IPS-NIHi7 (cell line): ENCODE data around the gene ATAT1.
"Not testable (repeated sequence)": the region's sequence is repeated elsewhere in the genome, so short reads cannot be mapped to it uniquely, and the experiment has no call there.

Source experiments
- DNase-seq: peaks from one replicate; pipeline ENCODE4 v3.0.0; 2012; ENCODE audit warnings: mixed read lengths; ENCODE audit errors: extremely low spot score

ATAT1 gene

DNA sequence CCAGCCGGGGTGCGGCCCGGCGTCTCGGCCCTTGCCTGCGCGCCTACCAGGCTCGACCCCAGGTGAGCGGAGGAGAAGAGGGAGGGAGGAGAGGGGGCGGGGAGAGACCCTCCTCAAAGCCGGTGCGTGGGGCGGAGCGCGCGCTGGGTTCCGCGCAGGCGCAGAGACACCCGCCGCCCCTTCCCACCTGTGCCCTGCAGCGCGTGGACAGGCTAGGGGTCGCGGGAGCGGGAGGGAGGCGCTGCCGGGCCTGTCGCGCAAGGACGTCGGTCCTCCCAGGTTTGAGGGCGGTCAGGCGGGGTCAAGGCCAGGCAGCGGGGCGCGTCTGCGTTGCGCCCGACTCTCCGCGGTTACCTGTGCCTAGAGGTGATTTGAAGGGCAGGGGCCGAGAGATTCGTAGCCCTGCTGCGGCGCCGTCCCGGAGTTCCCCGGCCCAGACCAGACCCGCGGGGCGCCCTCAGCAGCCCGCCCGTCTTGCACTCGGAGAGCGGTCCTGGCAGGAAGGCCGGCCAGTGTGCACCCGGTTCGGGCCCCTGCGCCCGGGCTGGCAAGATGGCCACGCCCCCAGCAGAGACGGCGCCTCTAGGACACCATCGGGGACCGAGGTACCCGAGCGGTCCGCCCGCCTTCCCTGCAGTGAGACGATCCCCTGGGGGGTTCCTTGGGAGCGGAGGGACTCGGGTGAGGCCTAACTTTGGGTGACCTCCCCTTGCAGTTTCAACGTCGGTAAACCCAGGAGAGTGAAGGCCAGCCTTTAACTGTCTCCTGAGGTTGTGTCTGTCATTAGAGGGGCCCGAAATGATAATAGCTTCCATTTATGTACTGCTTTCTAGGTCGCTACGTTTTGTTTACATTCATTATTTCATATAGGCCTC lies 20.8 kb downstream of the ATAT1 start:
- DNase-seq = peak; percentile 90

DNA sequence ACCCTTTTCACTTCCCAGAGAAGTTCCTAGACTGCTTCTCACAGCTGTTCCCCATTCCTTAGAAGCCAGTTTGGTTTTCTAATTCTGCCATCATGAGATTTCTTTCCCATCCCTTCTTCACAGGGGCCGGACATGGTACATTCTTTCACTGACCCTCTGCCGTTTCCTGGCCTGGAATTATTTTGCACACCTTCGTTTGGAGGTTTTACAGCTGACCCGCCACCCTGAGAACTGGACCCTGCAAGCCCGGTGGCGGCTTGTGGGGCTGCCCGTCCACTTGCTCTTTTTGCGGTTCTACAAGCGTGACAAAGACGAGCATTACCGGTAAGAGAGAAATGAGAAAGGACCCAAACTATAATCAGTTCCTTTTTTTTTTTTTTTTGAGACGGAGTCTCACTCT lies 24.5 kb downstream of the ATAT1 start:
- DNase-seq = no peak

DNA sequence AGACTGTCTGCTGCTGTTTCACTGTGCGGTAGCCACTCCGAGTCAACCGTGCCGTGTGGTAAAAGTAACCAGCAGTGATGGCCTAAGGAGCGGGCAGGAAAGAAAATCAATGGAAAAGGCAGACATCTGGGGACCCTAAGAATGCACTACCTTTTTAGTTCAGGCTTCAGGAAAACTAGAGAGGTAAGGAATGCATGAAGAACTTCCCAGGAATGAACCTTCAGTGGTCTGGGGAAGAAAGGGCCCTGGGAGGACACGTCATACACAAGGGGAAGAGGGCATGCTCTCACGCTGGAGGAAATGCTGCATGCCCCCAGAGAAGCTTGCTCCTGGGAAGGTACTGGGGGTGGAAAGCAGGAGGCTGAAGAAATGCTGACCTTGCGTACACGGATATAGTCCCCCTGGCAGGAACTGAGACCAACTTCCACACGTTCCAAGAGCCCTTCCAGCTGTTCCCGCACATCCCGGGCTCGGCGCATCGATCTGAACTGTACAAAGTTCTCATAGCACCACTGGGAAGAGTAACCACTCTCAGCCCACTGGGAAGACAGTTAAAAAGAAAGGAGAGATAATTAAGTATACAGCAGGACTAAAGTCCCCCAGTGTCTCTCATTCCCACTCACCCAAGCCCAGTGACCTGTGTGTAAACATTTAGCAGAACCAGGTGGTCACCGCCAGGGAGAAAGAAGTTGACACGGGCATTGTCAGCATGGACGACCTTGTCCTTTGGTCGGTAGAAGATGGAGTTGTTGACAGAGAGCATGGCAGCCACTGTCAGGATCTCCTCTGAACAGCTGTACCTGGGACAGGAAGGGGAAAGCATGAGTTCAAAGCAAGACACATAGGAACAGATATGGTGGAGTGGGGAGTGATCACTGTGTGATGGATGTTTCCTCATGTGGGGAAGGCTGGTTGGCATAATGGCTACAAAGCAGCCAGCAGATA lies 28.4 kb downstream of the ATAT1 start:
- no peak for DNase-seq

- DNase-seq = no peak
Measured at GRCh38 chr6:30655743-30656094, 29.0 kb downstream of the ATAT1 start.

DNA sequence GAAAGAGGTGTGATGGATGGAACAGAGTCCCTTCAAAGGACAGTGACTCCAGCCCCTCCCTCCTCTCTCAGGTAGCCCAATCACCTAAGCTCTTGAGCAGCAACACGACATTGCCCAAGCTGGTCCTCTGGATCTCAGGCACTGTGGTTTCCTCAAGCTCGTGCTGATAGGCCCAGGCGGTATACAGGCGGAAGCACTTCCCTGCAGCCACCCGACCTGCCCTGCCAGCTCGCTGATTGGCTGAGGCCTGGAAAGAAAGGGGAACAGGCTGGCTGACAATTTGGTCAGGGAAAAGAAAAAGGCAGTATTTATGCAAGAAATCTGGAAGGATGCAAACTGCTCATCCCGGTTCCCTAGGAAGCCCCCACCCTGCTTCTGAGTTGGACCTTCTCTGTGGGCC lies 29.8 kb downstream of the ATAT1 start:
- DNase-seq = no peak

- no peak for DNase-seq
Measured at GRCh38 chr6:30657454-30657853, 30.8 kb downstream of the ATAT1 start.

- DNase-seq = not testable (repeated sequence)
Measured at GRCh38 chr6:30657922-30658321, 31.2 kb downstream of the ATAT1 start.

DNA sequence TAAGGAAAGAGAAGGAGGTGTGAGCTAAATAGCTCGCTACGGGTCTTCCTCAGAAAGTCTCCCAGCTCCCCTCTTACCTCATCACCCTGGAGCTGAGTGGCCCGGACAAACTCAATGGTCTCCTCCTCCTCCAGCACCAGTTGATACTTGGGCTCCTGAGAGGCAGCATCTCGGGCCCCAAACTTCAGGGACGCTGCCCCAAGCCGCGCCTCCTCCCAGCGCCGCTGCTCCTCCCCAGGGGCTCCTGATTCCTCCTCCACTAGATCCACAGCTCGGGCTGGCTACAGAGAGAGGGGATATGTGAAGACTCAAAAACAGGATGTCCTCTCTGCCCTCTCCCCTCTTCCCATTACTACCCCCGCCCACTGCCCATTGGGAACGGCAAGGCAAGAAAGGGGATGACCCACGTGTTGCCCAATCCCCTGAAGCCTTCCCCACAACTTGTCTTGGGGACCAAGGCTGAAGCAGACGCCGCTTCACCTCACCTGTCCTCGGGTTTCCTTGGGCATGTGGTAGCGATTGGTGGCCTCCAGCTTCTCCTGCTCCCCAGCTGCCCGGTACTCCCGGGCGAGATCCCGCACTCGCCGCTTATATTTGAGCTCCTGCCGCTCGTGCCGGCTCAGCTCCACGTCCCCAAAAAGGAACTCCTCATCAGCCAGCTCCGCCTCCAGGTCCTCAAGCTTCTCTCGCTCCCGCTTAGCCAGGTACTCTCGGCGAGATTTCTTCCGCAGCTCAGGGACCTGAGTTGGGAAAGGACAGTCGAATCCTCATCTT lies 38.5 kb downstream of the ATAT1 start:
- no peak for DNase-seq

GRCh38 chr6:30666300-30666699 lies 39.6 kb downstream of the ATAT1 start:
- not testable (repeated sequence) for DNase-seq

- no peak for DNase-seq
Measured at GRCh38 chr6:30670760-30671527, 44.3 kb downstream of the ATAT1 start.

- DNase-seq = peak; percentile 89
Measured at GRCh38 chr6:30672445-30673253, 46.0 kb downstream of the ATAT1 start, which contains the start of gene DHX16. Gene DHX16, minus strand, starts transcription at chr6:30673006. Its CDS starts 165 bp downstream, at chr6:30672841.

DNA sequence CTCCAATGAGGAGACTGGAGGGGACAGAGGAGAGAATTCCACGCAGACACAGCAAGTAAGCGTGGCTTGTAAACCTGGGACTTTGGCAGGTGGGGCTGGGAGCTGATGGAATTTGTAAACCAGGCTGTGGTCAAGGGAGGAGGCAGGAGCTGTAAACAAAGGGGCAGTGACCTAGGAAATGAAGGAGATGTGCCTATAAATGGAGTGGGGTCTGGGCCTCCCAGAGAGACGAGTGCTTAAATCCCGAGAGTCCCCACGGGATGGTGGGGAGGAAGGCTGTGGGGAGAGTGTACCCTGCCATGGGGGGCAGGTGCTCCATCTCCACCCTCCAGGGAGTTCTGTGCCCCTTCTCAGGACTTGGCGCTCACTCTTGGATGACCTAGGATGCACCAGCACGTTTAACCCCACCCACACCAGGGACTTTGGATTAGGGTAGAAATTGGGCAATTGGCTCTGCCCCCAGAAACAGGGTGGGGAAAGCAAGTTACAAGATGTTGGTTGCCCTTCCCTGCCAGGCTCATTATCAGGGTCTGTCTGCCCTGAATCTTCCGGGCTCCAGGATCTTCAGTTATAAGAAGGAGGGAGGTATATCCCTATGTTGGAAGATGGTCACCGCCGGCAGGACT lies 50.1 kb downstream of the ATAT1 start:
- DNase-seq = no peak

GRCh38 chr6:30678964-30679726 lies 52.5 kb downstream of the ATAT1 start:
- DNase-seq = peak; percentile 88

GRCh38 chr6:30679765-30680535 lies 53.3 kb downstream of the ATAT1 start:
- DNase-seq = no peak

DNA sequence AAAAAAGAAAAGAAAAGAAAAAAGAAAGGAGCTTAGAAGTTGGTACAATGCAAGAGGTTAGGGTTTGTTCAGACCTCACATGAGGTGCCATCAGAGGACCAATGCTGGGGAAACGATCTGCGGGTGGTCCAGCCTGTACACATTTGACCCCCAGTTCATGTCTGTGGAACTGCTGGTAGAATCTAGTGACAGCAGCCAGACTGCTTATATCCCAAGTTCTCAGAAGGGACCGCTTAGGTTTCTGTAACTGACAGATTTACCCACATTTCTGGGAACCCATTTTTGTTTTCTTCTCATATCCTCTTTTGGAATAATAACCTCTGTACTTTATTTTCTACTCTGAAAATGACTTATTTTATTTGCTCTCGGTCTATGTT lies 55.1 kb downstream of the ATAT1 start:
- DNase-seq = no peak

GRCh38 chr6:30682143-30683117 lies 55.8 kb downstream of the ATAT1 start:
- peak; percentile 61 for DNase-seq
